Dermis blood vessel endothelial cell (primary cell): ENCODE measurements around the gene PNPO. TPM values are rescaled to one million over a fixed set of nuclear protein-coding genes. Genes with fewer than 3 reads are reported as not detected.

Experiments
- DNase-seq: peaks from one replicate; pipeline ENCODE4 v3.0.0; 2010
- total RNA-seq: library from RNA; depleted of rRNA; stranded (reverse); fragments of >200 nt; gene quantifications from 2 replicates; pipeline ENCODE4 v1.2.3, GENCODE V29; 2014

The PNPO gene
- total RNA-seq, 1 donor from 2014 or later = 36.4 TPM

GRCh38 chr17:47952171-47953021 lies 11.0 kb downstream of the PNPO start:
- no peak for DNase-seq

GRCh38 chr17:47953909-47954308 lies 12.5 kb downstream of the PNPO start:
- no peak for DNase-seq

DNA sequence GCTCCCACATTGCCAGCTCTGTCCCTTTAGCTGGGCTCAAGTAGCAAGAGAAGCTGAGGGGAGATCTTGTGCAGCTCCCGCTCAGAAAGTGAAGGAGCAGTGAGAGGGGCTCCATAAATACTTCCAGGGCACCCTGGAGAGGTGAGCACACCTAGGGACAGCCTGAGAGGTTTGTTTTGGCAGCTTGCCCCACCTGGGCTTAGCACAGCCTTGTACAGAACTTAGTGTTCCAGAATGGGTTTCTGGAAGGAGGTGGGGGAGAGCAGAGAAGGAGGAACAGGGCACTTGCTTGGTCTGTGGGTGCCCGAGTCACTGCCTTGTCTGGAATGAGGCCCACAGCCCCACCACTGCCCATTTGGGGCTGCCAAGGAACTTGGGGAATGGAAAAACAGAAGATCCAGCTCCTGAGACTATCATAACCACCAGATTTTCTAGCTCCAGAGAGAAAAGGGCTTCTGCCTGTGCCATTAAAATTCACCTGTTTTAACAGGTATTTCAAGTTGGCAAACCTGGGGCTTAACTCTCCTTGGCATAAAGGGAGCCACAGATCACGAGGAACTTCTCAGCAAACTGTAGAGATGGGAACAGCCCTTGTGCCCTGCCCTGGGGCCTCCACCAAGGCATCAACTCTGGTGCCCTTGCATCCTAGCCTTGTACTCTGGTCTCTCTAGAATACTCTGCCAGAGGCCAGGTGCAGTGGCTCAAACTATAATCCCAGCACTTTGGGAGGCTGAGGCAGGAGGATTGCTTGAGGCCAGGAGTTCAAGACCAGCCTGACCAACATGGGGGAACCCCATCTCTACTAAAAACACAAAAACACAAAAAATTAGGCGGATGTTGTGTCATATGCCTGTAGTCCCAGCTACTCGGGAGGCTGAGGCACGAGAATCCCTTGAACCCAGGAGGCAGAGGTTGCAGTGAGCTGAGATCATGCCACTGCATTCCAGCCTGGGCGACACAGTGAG lies 14.4 kb downstream of the PNPO start:
- DNase-seq = no peak

DNA sequence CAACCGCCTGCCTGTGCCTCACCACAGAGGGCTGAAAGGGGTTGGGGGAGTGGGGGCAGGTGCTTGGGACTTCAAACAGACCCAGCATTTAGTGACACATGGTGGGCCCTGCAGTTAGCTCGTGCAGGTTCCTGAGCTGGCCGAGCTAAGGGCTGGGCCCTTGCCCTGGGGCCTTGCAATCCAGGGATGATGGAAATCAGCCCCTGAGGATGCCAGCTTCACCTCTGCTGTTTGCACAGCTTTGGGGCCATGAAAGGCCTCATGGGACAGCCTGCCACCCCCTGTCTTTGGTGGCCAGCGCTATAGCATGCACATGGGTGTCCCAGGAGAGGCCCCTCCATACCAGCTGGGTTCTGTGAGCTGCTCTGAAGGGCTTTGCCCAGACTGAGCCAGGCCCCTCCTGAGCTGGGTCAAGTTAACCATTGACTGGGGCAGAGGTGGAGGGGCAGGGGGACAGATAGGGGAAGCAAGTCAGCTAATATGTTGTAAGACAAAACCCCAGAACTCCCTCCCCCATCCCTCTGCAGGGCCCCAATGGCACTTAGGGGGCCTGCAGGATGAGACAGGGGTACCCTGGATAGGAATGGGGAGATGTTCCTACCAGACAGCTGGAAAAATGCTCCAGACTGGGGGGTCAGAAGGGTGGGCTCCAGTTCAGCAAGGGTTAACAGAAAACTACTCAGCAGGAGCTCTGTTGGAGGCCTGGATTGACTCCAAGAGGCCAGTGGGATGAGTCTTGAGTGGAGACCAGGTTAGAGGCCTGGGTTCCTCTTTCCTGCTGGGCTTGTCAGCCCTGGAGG lies 15.6 kb downstream of the PNPO start:
- no peak for DNase-seq

GRCh38 chr17:47957591-47958490 lies 16.5 kb downstream of the PNPO start, which contains the start of gene PRR15L:
Gene PRR15L, minus strand, starts transcription at chr17:47957883. Its CDS starts 4,649 bp downstream, at chr17:47953234.
- DNase-seq = no peak

DNA sequence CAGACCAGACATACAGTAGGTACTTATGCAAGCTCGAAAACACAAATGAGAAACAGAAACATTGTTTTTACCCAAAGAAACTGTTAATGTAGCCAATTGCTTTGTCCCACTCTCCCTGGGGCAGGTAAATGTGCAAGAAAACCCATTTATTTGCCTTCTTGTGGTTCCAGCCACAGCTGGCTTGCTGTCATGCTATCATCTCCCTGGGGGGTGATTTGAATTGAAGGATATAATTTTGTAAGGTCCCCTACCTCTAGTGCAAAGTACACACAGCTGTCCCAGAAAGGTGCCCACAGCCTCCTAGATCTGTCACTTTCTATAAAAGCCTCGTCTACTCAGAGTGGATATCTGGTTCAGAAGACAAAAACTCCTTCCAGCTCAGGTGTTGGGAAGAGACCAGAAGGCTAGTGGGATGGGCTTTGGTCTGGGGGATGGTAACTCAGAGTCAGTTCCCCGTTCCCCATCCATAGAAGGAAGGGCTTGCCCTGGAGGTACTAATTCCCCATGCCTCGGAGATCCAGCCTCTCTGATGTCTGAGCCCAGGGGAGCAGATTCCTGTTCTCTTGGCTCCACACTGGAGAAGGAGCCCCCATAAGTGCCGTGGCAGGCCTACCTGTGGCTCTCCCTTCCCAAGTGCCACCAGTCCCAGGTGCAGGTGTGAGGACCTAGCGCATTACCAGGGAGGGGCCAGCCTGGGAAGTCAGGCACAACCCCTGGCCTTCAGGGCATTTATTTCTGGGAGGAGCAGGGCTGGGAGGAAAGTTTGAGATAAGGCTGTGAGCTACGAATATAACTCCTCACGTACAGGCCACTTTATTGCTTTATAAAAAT lies 18.7 kb downstream of the PNPO start:
- no peak for DNase-seq

- no peak for DNase-seq
These were observed 20.0 kb downstream of the PNPO start for GRCh38 chr17:47961406-47961805.

DNA sequence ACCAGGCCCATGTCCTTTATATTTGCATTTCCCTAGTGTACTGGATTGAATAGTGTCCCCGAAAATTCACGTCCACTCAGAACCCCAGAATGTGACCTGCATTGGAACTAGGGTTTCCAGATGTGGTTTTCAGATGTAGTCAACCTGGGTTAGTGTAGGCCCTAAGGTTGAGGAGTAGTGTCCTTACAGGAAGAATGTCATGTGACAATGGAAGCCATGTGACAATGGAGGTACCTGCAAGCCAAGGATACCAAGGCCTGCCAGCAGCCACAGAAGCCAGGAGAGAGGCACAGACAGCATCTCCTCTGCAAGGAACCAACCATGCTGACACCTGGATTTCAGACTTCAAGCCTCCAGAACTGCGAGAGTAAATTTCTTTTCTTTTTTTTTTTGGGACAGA lies 21.5 kb downstream of the PNPO start:
- no peak for DNase-seq

GRCh38 chr17:47964856-47965255 lies 23.5 kb downstream of the PNPO start:
- DNase-seq = no peak

DNA sequence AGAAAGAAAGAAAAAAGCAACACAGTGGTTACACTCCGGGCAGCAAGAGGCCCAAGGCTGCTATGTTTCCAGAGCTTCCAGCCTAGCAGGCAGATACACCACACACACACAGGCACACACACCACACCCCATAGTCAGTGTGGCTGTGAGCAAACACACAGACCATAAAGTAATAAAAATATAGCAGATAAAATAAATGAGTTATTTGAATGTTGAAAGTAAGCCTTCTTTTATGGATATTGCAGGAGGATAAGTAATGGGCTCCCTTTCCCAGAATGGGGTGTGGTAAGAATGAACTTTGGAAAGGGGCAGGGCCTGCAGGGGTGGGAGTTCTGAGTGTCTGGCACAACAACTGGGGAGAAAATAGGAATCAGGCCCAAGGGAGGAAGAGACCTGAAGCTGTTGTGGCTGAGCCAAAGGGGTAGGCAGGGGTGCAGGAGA lies 24.7 kb downstream of the PNPO start:
- DNase-seq = no peak

DNA sequence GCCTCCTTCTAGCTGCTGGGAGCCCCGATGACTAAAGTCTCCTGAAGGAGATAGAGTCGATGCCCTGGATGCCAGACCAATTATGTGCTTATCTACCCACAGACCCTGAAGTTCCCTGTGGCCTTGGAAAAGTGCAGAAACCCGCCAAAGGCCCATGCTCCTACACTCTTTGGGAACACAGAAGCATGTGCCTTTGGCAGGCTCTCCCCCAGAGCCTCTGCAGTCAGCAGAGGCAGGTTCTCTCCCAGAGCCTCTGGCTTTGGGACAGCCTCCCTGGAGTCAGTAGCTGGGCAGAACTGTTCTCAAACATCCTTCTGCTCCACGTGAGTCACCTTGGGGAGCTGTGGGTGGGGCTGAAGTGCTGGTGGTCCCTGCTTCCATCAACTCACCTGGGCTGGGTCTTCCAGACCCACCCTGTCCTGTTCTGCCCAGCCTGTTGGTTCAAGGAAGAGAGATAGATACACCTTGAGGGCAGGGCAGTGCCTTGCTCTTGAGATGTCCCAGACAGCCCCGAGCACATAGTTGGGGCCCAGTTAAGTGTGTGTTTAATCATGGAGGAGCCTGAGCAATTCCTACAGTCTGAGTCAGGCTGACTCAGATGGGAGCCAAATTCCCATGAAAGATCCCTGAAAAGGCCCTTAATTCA lies 26.4 kb downstream of the PNPO start:
- DNase-seq = no peak

- DNase-seq = no peak
These were observed 27.5 kb downstream of the PNPO start for GRCh38 chr17:47968836-47969235.

DNA sequence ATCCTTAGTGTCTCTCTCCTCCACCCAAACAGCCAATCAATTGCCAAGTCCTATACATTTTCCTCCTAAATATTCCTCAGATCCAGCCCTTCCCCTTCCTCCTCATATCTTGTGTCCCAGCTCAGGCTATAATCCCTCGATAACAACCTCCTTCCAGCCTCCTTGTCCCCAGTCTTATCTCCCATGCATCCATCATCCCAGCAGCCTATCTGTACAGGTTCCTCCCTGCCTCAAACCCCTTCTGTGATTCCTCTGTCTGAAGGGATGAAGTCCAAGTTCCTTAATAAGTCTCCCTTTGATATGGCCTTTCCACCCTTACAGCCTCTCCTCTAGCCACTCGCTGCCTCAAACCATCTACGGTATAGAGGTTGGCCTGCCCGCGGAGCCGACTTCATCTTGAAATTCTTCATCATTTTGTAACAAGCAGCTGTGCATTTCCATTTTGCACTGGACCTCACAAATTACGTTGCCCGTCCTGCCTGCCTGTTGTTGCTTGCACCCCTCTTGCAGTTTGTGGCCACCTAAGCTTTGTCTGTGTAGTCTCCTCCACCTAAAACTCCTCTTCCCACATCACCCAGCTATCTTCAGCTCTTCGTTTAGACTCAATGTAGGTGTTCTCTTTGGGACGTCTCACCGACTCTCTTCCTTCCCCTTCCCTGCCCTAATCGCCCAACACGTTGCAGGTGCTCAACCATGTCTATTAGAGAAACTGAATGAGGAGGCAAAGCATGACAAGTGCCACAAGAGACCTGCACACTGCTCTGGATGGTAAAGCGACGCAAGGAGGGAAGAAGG lies 28.8 kb downstream of the PNPO start:
- DNase-seq = no peak

- peak; percentile 100 for DNase-seq
These were observed 29.5 kb downstream of the PNPO start, which contains the start of gene CDK5RAP3 for GRCh38 chr17:47970725-47971499. Gene CDK5RAP3, plus strand, starts transcription at chr17:47971113. Its CDS starts 34 bp downstream, at chr17:47971147.

GRCh38 chr17:47973541-47973940 lies 32.2 kb downstream of the PNPO start:
- DNase-seq = no peak

DNA sequence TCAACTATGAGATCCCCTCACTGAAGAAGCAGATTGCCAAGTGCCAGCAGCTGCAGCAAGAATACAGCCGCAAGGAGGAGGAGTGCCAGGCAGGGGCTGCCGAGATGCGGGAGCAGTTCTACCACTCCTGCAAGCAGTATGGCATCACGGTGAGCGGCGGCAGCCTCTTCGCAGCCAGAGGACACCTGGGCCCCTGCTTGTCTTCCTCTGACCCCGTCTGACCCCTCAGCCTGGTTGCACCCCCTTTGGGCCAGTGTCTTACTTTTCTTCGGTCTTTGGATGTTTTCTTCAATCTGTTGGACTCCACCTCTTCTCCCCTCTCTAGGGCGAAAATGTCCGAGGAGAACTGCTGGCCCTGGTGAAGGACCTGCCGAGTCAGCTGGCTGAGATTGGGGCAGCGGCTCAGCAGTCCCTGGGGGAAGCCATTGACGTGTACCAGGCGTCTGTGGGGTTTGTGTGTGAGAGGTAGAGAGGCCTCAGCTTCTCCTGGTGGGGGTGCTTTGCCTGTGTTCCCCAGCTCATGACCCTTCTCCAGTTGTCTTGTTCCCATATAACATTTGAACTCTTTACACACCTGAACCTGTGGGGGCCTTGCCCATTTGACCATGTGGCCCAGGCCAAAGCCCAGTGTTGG lies 33.9 kb downstream of the PNPO start:
- no peak for DNase-seq

- DNase-seq = no peak
These were observed 34.4 kb downstream of the PNPO start for GRCh38 chr17:47975823-47976205.

DNA sequence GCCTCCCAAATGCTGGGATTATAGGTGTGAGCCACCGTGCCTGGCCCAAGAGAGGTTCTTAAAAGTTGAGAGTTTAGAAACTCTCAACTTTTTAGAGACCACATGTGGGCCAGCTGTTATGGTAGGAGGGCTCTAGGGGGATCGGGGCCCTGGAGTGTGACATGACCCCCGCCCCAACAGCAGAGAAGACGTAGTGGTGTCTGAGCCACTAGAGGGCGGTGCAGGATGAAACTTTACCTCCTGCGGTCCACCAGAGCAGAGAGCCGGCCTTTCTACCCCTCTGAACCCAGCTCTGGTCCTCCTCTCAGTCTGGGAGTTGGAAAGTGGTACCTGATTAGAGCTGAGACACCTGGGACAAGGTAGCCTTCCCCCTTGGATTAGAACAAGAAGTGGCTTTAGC lies 37.0 kb downstream of the PNPO start:
- DNase-seq = peak; percentile 81
